GM12801 (cell line): Measurements from ENCODE around the gene CCM2L.

Experiments
- TF ChIP-seq, protein P1 (sequence below): IDR thresholded peaks from one replicate; pipeline ENCODE4 v1.5.1; 2011; ENCODE audit warnings: control low read depth; ENCODE audit not compliant: insufficient read length; ENCODE audit errors: extremely low read depth

Gene CCM2L

DNA sequence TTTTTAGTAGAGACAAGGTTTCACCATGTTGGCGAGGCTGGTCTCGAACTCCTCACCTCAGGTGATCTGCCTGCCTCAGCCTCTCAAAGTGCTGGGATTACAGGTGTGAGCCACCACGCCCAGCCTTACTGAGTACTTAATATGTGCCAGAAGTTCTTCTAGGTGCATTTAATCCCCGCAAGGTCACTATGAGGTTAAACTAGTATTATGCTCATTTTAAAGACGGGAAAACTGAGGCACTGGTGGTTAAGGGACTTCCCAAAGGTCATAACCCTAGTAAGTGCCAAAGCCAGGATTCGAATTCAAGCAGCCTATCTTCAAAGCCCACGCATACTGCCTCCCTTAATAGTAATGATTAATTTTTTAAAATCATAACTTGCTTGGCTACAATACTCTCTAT, 674 bp upstream of the CCM2L start:
- TF ChIP-seq, protein P1, sequence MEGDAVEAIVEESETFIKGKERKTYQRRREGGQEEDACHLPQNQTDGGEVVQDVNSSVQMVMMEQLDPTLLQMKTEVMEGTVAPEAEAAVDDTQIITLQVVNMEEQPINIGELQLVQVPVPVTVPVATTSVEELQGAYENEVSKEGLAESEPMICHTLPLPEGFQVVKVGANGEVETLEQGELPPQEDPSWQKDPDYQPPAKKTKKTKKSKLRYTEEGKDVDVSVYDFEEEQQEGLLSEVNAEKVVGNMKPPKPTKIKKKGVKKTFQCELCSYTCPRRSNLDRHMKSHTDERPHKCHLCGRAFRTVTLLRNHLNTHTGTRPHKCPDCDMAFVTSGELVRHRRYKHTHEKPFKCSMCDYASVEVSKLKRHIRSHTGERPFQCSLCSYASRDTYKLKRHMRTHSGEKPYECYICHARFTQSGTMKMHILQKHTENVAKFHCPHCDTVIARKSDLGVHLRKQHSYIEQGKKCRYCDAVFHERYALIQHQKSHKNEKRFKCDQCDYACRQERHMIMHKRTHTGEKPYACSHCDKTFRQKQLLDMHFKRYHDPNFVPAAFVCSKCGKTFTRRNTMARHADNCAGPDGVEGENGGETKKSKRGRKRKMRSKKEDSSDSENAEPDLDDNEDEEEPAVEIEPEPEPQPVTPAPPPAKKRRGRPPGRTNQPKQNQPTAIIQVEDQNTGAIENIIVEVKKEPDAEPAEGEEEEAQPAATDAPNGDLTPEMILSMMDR: no peak

GRCh38 chr20:32010666-32011065, 428 bp downstream of the CCM2L start:
- TF ChIP-seq, protein P1: no peak

DNA sequence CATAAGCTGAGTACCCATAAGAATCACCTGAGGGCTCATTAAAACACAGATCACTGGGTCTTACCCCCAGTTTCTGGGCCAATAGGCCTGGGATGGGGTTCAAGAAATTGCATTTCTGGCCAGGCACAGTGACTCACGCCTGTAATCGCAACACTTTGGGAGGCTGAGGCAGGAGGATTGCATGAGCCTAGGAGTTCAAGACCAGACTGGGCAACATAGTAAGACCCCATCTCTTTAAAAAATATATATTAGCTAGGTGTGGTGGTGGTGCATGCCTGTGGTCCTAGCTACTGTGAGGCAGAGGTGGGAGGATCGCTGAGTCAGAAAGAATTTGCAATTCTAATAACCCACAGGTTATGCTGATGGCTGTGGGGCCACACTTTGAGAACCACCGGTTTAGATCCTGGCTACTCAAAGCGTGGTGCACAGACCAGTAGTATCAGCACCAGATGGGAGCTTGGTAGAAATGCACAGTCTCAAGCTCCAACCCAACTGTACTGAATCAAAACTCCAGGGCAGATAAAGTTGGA, 2.0 kb downstream of the CCM2L start:
- TF ChIP-seq, protein P1: no peak

DNA sequence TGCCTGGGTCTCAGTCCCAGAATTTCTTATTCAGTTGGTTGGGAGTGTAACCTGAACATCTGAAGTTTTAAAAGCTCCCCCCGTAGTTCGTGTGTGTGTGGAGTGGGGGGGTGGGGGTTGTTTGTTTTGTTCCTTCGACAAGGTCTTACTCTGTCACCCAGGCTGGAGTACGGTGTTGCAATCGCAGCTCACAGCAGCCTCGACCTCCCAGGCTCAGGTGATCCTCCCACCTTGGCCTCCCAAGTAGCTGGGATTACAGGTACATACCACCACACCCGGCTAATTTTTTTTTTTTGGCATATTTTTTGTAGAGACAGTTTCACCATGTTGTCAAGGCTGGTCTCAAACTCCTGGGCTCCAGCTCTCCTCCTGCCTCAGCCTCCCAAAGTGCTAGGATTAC, 3.1 kb downstream of the CCM2L start:
- TF ChIP-seq, protein P1: no peak

DNA sequence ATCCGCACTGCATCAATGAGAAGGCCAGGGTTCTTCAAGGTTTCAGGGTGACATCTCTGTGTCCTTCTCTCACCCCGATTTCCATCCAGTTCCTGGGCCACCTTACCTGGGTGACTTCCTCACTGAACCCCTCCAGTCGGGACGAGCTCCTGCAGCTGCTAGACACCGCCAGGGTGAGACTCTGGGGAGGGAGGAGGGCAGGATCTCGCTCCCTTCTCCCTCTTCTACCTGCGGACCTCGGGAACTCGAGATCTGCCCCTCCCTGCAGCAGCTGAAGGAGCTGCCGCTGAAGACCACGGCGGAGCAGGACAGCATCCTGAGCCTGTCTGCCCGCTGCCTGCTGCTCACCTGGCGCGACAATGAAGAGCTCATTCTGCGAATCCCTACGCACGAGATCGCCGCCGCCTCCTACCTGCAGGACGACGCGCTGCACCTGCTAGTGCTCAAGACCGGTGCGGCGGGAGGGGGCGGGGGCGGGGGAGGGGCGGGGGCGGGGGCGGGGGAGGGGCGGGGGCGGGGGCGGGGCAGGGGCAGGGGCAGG, 7.5 kb downstream of the CCM2L start:
- TF ChIP-seq, protein P1: no peak

DNA sequence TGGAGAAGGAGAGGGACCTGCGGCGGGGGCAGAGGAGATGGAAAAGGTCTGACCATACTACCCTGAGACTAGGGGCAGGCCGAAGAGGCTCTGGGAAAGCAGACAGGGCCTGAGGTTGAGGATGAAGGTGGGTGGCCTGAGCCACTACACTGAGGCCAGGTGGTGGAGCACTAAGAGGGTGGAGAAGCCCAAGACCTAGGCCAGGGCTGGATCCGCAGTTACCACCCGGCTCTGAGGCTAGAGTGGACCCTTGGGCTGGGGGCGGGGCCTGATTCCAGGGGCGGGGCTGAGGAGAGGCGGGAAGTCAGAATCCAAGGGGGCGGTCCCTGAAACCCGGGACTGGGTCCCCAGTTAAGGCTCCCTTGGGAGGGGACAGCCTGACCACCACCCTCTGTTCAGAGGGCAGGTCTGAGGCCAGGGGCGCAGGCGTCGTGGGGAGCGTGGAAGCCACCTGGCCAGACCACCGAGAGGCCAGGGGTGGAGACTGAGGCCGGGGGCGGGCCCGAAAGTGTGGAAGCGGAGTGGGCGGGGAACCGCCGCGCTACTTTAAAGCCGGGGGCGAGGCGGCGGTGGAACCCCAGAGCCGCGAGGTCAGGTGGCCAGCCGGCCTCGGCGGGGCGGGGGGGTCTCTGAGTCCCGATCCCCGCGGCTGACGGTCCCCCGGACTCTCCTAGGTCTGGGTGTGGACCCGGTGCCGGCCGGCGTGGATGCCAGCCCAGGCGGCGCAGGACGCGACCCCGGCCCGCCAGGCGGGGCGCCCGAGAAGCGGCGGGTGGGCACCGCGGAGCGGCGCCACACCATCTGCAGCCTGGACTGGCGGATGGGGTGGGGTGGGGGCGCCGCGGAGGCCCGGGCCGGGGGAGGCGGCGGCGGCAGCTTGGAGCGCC, 8.3 kb downstream of the CCM2L start:
- TF ChIP-seq, protein P1: no peak

DNA sequence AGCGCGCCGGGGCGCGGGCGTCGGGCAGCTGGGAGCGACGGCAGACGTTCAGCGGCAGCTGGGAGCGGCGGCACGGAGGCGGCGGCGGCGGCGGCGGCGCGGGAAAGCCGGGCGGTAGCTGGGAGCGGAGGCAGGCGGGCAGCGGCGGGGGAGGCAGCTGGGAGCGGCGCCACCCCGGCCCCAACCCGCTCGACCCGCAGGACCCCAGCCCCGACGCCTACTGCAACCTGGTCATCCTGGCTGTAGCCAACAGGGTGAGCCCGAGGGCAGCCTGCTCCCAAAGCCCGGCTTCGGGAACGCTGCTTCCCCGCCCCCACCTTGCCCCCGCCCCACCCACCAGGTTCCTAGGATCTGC, 8.9 kb downstream of the CCM2L start:
- TF ChIP-seq, protein P1: no peak
